HFF-Myc (cell line): Measurements from ENCODE around the gene MAN2A1.

Experiments used
- DNase-seq: peaks from one replicate; pipeline ENCODE4 v3.0.0-alpha.2; 2011; ENCODE audit warnings: low read depth; ENCODE audit errors: extremely low read depth
- H3K4me3 ChIP-seq: replicated peaks from 2 replicates; pipeline ENCODE4 v1.5.1; 2011; ENCODE audit warnings: low read depth, mild to moderate bottlenecking, control low read depth, low read length
- CTCF ChIP-seq: IDR thresholded peaks from 2 replicates; pipeline ENCODE4 v1.5.1; 2012; ENCODE audit warnings: mild to moderate bottlenecking, low read depth, low read length, control low read depth; ENCODE audit errors: missing control alignments

Gene MAN2A1

GRCh38 chr5:109876941-109877669 is 187.4 kb downstream of the MAN2A1 start:
- DNase-seq = no peak
- H3K4me3 ChIP-seq = no peak overlapping the region
- no peak for TF ChIP-seq CTCF

- no peak overlapping the region for H3K4me3 ChIP-seq
- no peak for DNase-seq
- no peak for TF ChIP-seq CTCF
These were observed 187.9 kb downstream of the MAN2A1 start for GRCh38 chr5:109877670-109878045.

- TF ChIP-seq CTCF = no peak
- DNase-seq = no peak
- no peak overlapping the region for H3K4me3 ChIP-seq
These were observed 189.2 kb downstream of the MAN2A1 start for GRCh38 chr5:109878887-109879286.

GRCh38 chr5:109880907-109881685 is 191.4 kb downstream of the MAN2A1 start:
- TF ChIP-seq CTCF = no peak
- no peak overlapping the region for H3K4me3 ChIP-seq
- DNase-seq = no peak

GRCh38 chr5:109882546-109882945 is 192.8 kb downstream of the MAN2A1 start:
- TF ChIP-seq CTCF = no peak
- H3K4me3 ChIP-seq = no peak overlapping the region
- DNase-seq = no peak

GRCh38 chr5:109884676-109885075 is 194.9 kb downstream of the MAN2A1 start:
- no peak for DNase-seq
- no peak overlapping the region for H3K4me3 ChIP-seq
- no peak for TF ChIP-seq CTCF

GRCh38 chr5:109885205-109885604 is 195.5 kb downstream of the MAN2A1 start:
- no peak for DNase-seq
- TF ChIP-seq CTCF = no peak
- no peak overlapping the region for H3K4me3 ChIP-seq
